HG02763 (cell line): ENCODE measurements around the gene UBE2D2.

Experiments used
- ATAC-seq: cut with Tn5 transposase; IDR thresholded peaks from one replicate; pipeline ENCODE4 v1.9.1; 2021; ENCODE audit warnings: mild to moderate bottlenecking, moderate library complexity; ENCODE audit not compliant: unreplicated experiment

The UBE2D2 gene

GRCh38 chr5:139634541-139634940, 73.4 kb downstream of the UBE2D2 start:
- no peak for ATAC-seq

GRCh38 chr5:139635191-139635590, 74.1 kb downstream of the UBE2D2 start:
- no peak for ATAC-seq

GRCh38 chr5:139635606-139636206, 74.6 kb downstream of the UBE2D2 start:
- ATAC-seq = no peak

- ATAC-seq = peak; percentile 71
Measured at GRCh38 chr5:139636207-139636792, 75.2 kb downstream of the UBE2D2 start.

- no peak for ATAC-seq
Measured at GRCh38 chr5:139636975-139637408, 75.9 kb downstream of the UBE2D2 start.

- ATAC-seq = peak; percentile 30
Measured at GRCh38 chr5:139637438-139638089, 76.4 kb downstream of the UBE2D2 start.

- no peak for ATAC-seq
Measured at GRCh38 chr5:139638090-139638735, 77.1 kb downstream of the UBE2D2 start.

- ATAC-seq = no peak
Measured at GRCh38 chr5:139638736-139639618, 77.8 kb downstream of the UBE2D2 start.

- ATAC-seq = no peak
Measured at GRCh38 chr5:139639619-139640380, 78.7 kb downstream of the UBE2D2 start.

GRCh38 chr5:139640421-139641115, 79.4 kb downstream of the UBE2D2 start:
- no peak for ATAC-seq

GRCh38 chr5:139641116-139642080, 80.3 kb downstream of the UBE2D2 start:
- ATAC-seq = no peak

GRCh38 chr5:139642213-139642612, 81.1 kb downstream of the UBE2D2 start:
- ATAC-seq = no peak

- no peak for ATAC-seq
Measured at GRCh38 chr5:139642891-139643871, 82.0 kb downstream of the UBE2D2 start.

- ATAC-seq = no peak
Measured at GRCh38 chr5:139644001-139644456, 82.9 kb downstream of the UBE2D2 start.

GRCh38 chr5:139644646-139645429, 83.7 kb downstream of the UBE2D2 start:
- no peak for ATAC-seq

- ATAC-seq = no peak
Measured at GRCh38 chr5:139645430-139645871, 84.3 kb downstream of the UBE2D2 start.
